Measurements from ENCODE around the gene MEAK7. TPM values are rescaled to one million over a fixed set of nuclear protein-coding genes. Genes with fewer than 3 reads are reported as not detected.

MEAK7 gene
- polyA plus RNA-seq, 3 donors, result 2.5 to 5.0 (median 4.7) TPM

DNA sequence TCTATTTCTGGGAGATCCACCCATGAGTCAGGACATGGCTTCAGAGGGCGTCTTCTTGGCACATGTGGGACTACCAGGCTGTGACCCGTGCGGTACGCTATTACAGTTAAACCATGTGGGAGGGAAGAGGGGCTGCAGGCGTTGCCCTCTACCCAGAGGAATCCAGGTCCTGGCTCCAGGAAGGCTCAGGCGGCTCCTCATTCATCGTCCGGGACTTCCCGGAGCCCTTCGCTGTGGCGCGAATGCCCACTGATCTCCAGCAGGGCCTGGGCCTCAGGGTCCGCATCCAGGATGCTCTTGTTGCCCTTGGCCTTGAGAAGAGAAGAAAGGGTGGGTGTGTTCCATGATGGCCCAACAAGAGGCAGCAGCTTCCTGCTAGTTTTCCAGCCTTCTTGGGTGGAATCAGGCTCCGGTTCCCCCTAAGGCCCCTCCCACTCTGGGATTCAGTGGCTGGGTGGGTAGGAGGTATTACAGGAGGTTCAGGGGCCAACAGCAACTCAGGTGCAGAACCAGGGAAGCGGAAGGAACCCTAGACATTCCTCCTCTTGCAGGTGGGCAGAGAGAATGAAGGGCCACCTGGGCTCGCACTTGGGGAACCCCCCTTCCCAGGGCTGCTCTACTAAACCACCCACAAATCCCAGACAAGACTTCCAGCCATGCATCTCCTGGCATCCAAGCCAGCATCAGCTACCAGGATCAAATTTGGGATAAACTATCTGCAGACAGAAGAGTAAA lies 24.6 kb downstream of the MEAK7 start:
- DNase-seq, result no peak
- no peak overlapping the region for H3K9ac ChIP-seq (ENCODE audit: insufficient read depth, low read length, poor library complexity, severe bottlenecking)
- TF ChIP-seq, protein P1, sequence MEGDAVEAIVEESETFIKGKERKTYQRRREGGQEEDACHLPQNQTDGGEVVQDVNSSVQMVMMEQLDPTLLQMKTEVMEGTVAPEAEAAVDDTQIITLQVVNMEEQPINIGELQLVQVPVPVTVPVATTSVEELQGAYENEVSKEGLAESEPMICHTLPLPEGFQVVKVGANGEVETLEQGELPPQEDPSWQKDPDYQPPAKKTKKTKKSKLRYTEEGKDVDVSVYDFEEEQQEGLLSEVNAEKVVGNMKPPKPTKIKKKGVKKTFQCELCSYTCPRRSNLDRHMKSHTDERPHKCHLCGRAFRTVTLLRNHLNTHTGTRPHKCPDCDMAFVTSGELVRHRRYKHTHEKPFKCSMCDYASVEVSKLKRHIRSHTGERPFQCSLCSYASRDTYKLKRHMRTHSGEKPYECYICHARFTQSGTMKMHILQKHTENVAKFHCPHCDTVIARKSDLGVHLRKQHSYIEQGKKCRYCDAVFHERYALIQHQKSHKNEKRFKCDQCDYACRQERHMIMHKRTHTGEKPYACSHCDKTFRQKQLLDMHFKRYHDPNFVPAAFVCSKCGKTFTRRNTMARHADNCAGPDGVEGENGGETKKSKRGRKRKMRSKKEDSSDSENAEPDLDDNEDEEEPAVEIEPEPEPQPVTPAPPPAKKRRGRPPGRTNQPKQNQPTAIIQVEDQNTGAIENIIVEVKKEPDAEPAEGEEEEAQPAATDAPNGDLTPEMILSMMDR (IDR thresholded peaks at IDR 0.05), result no peak
- intact Hi-C loops (cut with micrococcal nuclease), result loop anchor here in 1 of 2 donors (5.0 kb wide), 1 partner anchor 203 kb away; no protein-coding TSS in a partner anchor
- no peak overlapping the region for H2AFZ ChIP-seq (ENCODE audit: insufficient read depth, low read depth, low read length, poor library complexity, severe bottlenecking)
- no peak overlapping the region for H3K4me3 ChIP-seq (replicated peaks in 1 of 3; ENCODE audit: low read depth in 2 of 3, low read length in 3 of 3)
- H3K36me3 ChIP-seq (replicated peaks in 1 of 2; ENCODE audit: control insufficient read depth in 1 of 2, insufficient read depth in 2 of 2, low read length in 2 of 2), result peaks cover 0 to 6% of the 10 kb centered on the region in 2 donors
- no peaks in the 10 kb centered on the region for H3K4me1 ChIP-seq (ENCODE audit: control insufficient read depth in 1 of 2, insufficient read depth in 2 of 2, low read length in 2 of 2)
- H3K27ac ChIP-seq (ENCODE audit: low read depth in 1 of 2, low read length in 2 of 2), result no peak overlapping the region
- peaks cover 0 to 6% (median 3%) of the 10 kb centered on the region in 7 donors for H3K9me3 Mint-ChIP-seq
- no peaks in the 10 kb centered on the region for H4K20me1 ChIP-seq (ENCODE audit: insufficient read depth, low read length)
- H3K36me3 Mint-ChIP-seq, result peaks cover 14 to 47% of the 10 kb centered on the region in 2 donors
- no peak overlapping the region for H3K4me2 ChIP-seq (replicated peaks; ENCODE audit: extremely low read depth, low read length, poor library complexity, severe bottlenecking)
- H3K4me3 Mint-ChIP-seq, result no peak overlapping the region
- 96% methylated on average over 12 of the region's 16 CpGs for WGBS (ENCODE audit: insufficient coverage)
- H3K27me3 ChIP-seq (ENCODE audit: control insufficient read depth in 2 of 2, insufficient read depth in 2 of 2, low read length in 2 of 2), result no peaks in the 10 kb centered on the region
- H3K4me1 Mint-ChIP-seq, result no peaks in the 10 kb centered on the region
- H3K27me3 Mint-ChIP-seq (ENCODE audit: low read depth in 3 of 3), result no peaks in the 10 kb centered on the region
- H3K9me3 ChIP-seq (replicated peaks in 1 of 2; ENCODE audit: control insufficient read depth in 1 of 2, insufficient read depth in 1 of 2, low read length in 2 of 2), result no peaks in the 10 kb centered on the region
- no peaks in the 10 kb centered on the region for H3K79me2 ChIP-seq (ENCODE audit: insufficient read depth, low read length)
- H3K27ac Mint-ChIP-seq, result peak overlapping the region in 1 of 7 donors; percentile 59

DNA sequence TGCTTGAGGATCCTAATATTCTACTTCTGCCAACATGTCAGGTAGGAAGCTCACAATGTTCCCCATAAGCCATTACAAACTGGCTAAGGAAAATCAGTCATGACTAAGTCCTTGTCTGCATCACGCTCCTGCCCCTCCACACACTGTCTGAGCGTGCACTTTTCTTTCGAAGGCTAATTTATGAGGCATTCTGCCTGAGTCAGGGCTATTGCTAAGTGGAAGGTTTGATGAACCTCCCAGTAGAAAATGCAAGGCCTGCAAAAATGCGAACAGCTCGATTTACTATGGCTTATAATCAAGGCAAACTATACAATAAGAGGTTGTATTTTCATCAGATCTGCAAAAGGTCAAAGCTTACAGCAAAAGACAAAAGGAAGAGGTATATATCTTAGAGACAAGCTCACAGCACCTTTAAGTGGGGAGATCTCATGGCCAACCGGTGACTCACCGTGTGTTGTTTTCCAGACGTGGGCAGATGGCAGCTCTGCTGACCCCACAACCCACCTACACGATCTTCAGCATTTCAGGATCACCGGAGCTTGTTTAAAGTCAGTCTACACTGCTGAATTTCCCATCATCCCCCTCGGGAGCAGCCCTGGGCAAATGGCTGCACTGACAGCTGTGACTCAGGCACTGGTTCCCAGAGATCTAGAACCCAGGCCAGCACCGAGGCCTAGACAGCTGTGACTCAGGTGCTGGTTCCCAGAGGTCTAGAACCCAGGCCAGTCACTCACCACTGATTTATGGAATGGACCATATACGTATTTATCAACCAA lies 26.1 kb downstream of the MEAK7 start:
- DNase-seq, result no peak
- no peak overlapping the region for H3K4me3 Mint-ChIP-seq

More for the DNA sequence above, 26.1 kb downstream of the MEAK7 start:
- no peaks in the 10 kb centered on the region for H3K79me2 ChIP-seq (ENCODE audit: insufficient read depth, low read length)
- H3K27ac Mint-ChIP-seq, result no peak overlapping the region
- no peaks in the 10 kb centered on the region for H3K4me1 ChIP-seq (ENCODE audit: control insufficient read depth in 1 of 2, insufficient read depth in 2 of 2, low read length in 2 of 2)
- peaks cover 0 to 8% (median 5%) of the 10 kb centered on the region in 7 donors for H3K9me3 Mint-ChIP-seq
- peaks cover 0 to 6% of the 10 kb centered on the region in 2 donors for H3K36me3 ChIP-seq (replicated peaks in 1 of 2; ENCODE audit: control insufficient read depth in 1 of 2, insufficient read depth in 2 of 2, low read length in 2 of 2)
- H3K4me1 Mint-ChIP-seq, result no peaks in the 10 kb centered on the region
- TF ChIP-seq, protein P1 (IDR thresholded peaks at IDR 0.05), result no peak
- H3K27me3 Mint-ChIP-seq (ENCODE audit: low read depth in 3 of 3), result peaks cover 0 to 3% (median 0%) of the 10 kb centered on the region in 3 donors
- no peak overlapping the region for H3K4me2 ChIP-seq (replicated peaks; ENCODE audit: extremely low read depth, low read length, poor library complexity, severe bottlenecking)
- H2AFZ ChIP-seq (ENCODE audit: insufficient read depth, low read depth, low read length, poor library complexity, severe bottlenecking), result no peak overlapping the region
- no peak overlapping the region for H3K27ac ChIP-seq (ENCODE audit: low read depth in 1 of 2, low read length in 2 of 2)
- no peak overlapping the region for H3K4me3 ChIP-seq (replicated peaks in 1 of 3; ENCODE audit: low read depth in 2 of 3, low read length in 3 of 3)
- intact Hi-C loops (cut with micrococcal nuclease), result no loop called here
- no peak overlapping the region for H3K9ac ChIP-seq (ENCODE audit: insufficient read depth, low read length, poor library complexity, severe bottlenecking)
- 92% methylated on average over 8 of the region's 13 CpGs for WGBS (ENCODE audit: insufficient coverage)
- H3K36me3 Mint-ChIP-seq, result peaks cover 11 to 38% of the 10 kb centered on the region in 2 donors
- no peaks in the 10 kb centered on the region for H4K20me1 ChIP-seq (ENCODE audit: insufficient read depth, low read length)
- no peaks in the 10 kb centered on the region for H3K9me3 ChIP-seq (replicated peaks in 1 of 2; ENCODE audit: control insufficient read depth in 1 of 2, insufficient read depth in 1 of 2, low read length in 2 of 2)
- H3K27me3 ChIP-seq (ENCODE audit: control insufficient read depth in 2 of 2, insufficient read depth in 2 of 2, low read length in 2 of 2), result no peaks in the 10 kb centered on the region
